HepG2 (cell line): ENCODE measurements around the gene ZNF783. TPM values are rescaled to one million over a fixed set of nuclear protein-coding genes. Genes with fewer than 3 reads are reported as not detected.

Experiments
- ATAC-seq: fragments of 200-7000 bp; cut with Tn5 transposase; 3 replicates; pipeline ENCODE4 v1.9.1; 2020; ENCODE audit warnings: mild to moderate bottlenecking, moderate library complexity
- BruUV-seq: library from RNA; stranded (reverse); fragments of 400-500 nt; replicated peaks from 2 replicates; lab custom pipeline; 2021; lab: Mats Ljungman, UMichigan
- CTCF ChIA-PET: fragments of 300-600 bp; formaldehyde crosslinking; extraction: SDS; loops from one replicate; lab custom pipeline; 2021; ENCODE audit warnings: low total read pairs, inconsistent platforms, low intra/inter-chr PET ratio; lab: Yijun Ruan, JAX
- POLR2A ChIA-PET: fragments of 350-600 bp; sonication (Branson Sonifier 250); formaldehyde crosslinking; loops from one replicate; lab custom pipeline; 2020; ENCODE audit warnings: antibody characterized with exemption, inconsistent platforms; lab: Yijun Ruan, JAX
- DNase-seq: peaks from one replicate; pipeline ENCODE4 v3.0.0-alpha.2; 2015; ENCODE audit warnings: low spot score
- FAIRE-seq: peaks from 3 replicates; lab custom pipeline; 2011; peaks lifted over from hg19 to GRCh38; lab: Jason Lieb, UNC
- H2AFZ ChIP-seq: one replicate; pipeline ENCODE4 v1.6.1; 2011; ENCODE audit warnings: low read length, inconsistent platforms
- H3K27ac ChIP-seq: fragments of 300-600 bp; 3 replicates; pipeline ENCODE4 v1.8.0; 2011; ENCODE audit warnings: mixed run types, mild to moderate bottlenecking, mixed read lengths, low read length, inconsistent platforms; ENCODE audit not compliant: insufficient read depth; ENCODE audit errors: extremely low read length
- H3K27me3 ChIP-seq, 2 experiments: fragments of 200-600 bp in 1 of 2; 2 replicates in 1 of 2; 3 replicates in 1 of 2; pipeline versions ENCODE4 v1.6.0 to v1.8.0; 2011; ENCODE audit warnings: low read length in 2 of 2, mild to moderate bottlenecking in 2 of 2, moderate library complexity in 2 of 2, inconsistent platforms in 1 of 2; ENCODE audit not compliant: insufficient read depth in 2 of 2, control insufficient read depth in 1 of 2
- H3K36me3 ChIP-seq, 2 experiments: fragments of 200-600 bp in 1 of 2; replicated peaks in 1 of 2; 2 replicates in 1 of 2; 3 replicates in 1 of 2; pipeline versions ENCODE4 v1.5.1 to v1.8.0; 2011; ENCODE audit warnings: low read length in 2 of 2, inconsistent platforms in 1 of 2; ENCODE audit not compliant: insufficient read depth in 2 of 2, control insufficient read depth in 1 of 2
- H3K4me1 ChIP-seq: 2 replicates; pipeline ENCODE4 v1.5.1; 2012; ENCODE audit warnings: low read length, inconsistent platforms; ENCODE audit not compliant: insufficient read depth
- H3K4me2 ChIP-seq: 2 replicates; pipeline ENCODE4 v1.6.0; 2011; ENCODE audit warnings: low read depth, low read length, inconsistent platforms
- H3K4me3 ChIP-seq, 3 experiments: fragments of 200-600 bp in 1 of 3; sonication (generic), shearing (Covaris generic) in 1 of 3; replicated peaks in 1 of 3; 2 replicates each; pipeline ENCODE4 v1.5.1; 2011 to 2016; ENCODE audit warnings: low read length in 3 of 3, inconsistent platforms in 2 of 3, low read depth in 2 of 3, mild to moderate bottlenecking in 2 of 3, control low read depth in 1 of 3, mixed read lengths in 1 of 3; ENCODE audit not compliant: insufficient read depth in 1 of 3
- H3K79me2 ChIP-seq: one replicate; pipeline ENCODE4 v1.6.1; 2011; ENCODE audit warnings: low read length, inconsistent platforms; ENCODE audit not compliant: insufficient read depth
- H3K9ac ChIP-seq: 2 replicates; pipeline ENCODE4 v1.6.0; 2011; ENCODE audit warnings: mild to moderate bottlenecking, low read depth, low read length, inconsistent platforms; ENCODE audit not compliant: insufficient read depth
- H3K9me3 ChIP-seq: 2 replicates; pipeline ENCODE4 v1.5.1; 2012; ENCODE audit warnings: mild to moderate bottlenecking, low read length
- H4K20me1 ChIP-seq: 2 replicates; pipeline ENCODE4 v1.6.0; 2011; ENCODE audit warnings: inconsistent platforms, mild to moderate bottlenecking, low read length, moderate library complexity; ENCODE audit not compliant: insufficient read depth
- CEBPB ChIP-seq: IDR thresholded peaks from 2 replicates; pipeline ENCODE4 v1.6.1; 2011; ENCODE audit warnings: low read depth, low read length, improper control_type of control experiment, borderline replicate concordance
- HNRNPK ChIP-seq: fragments of 200-400 bp; formaldehyde crosslinking; IDR thresholded peaks from 2 replicates; pipeline ENCODE4 v1.6.1; 2018; ENCODE audit warnings: low read length, low read depth, moderate library complexity, mild to moderate bottlenecking; ENCODE audit not compliant: poor library complexity, severe bottlenecking
- KDM3A ChIP-seq: IDR thresholded peaks from 2 replicates; pipeline ENCODE4 v1.6.1; 2018; ENCODE audit warnings: low read depth, missing compliant biosample characterization
- NFIC ChIP-seq: IDR thresholded peaks from 2 replicates; pipeline ENCODE4 v1.6.1; 2012; ENCODE audit warnings: mild to moderate bottlenecking, low read length, inconsistent platforms
- WGBS: methylation state at CpG from one replicate; pipeline ENCODE4 v1.1.6; 2017; ENCODE audit warnings: low lambda C conversion rate; 5-methylcytosine and 5-hydroxymethylcytosine counted together
- in situ Hi-C: cut with HindIII; loops from 2 replicates; pipeline ENCODE4 v1.10.0; 2017; ENCODE audit warnings: low pct_unique_long_range_greater_than_20kb; ENCODE audit not compliant: extremely low pct_ligation_motif_present
- intact Hi-C: fragments of 100-400 bp; cut with micrococcal nuclease; formaldehyde crosslinking; loops from one replicate; pipeline ENCODE4 v1.10.0; 2022; ENCODE audit not compliant: unreplicated experiment
- polyA plus RNA-seq, 8 experiments: library from polyadenylated mRNA; depleted of rRNA in 3 of 8; stranded (reverse) in 7 of 8; unstranded in 1 of 8; fragments of >200 nt; fragmentation: Illumina TruSeq in 4 of 8; extraction: Trizol in 4 of 8; gene quantifications; 2 replicates each; pipeline versions ENCODE4 v1.2.1 to v1.2.3, GENCODE V29; 2011 to 2016; ENCODE audit warnings: low read depth in 4 of 8, missing spikeins in 1 of 8, mixed read lengths in 1 of 8; ENCODE audit not compliant: insufficient read depth in 1 of 8
- total RNA-seq, 5 experiments: library from RNA; depleted of rRNA; stranded (reverse); fragments of >200 nt; fragmentation: Illumina TruSeq; extraction: Trizol; gene quantifications; 2 replicates each; pipeline ENCODE4 v1.2.3, GENCODE V29; 2016; ENCODE audit warnings: low read depth in 1 of 5
- TF ChIP-seq, protein P1 (sequence below), 2 experiments: fragments of 450-650 bp in 1 of 2; sonication (generic) in 1 of 2; formaldehyde crosslinking in 1 of 2; IDR thresholded peaks; 2 replicates each; pipeline versions ENCODE4 v1.6.1 to v1.8.0; 2016 to 2022; ENCODE audit warnings: antibody characterized with exemption in 1 of 2, mild to moderate bottlenecking in 1 of 2, missing genetic modification reagents in 1 of 2

ZNF783 gene
- total and polyA plus RNA-seq, 2 of the 13 experiments (the other 11 are each of a cell fraction or from before 2014, with no cell fraction given) = 4.1 to 5.2 TPM

DNA sequence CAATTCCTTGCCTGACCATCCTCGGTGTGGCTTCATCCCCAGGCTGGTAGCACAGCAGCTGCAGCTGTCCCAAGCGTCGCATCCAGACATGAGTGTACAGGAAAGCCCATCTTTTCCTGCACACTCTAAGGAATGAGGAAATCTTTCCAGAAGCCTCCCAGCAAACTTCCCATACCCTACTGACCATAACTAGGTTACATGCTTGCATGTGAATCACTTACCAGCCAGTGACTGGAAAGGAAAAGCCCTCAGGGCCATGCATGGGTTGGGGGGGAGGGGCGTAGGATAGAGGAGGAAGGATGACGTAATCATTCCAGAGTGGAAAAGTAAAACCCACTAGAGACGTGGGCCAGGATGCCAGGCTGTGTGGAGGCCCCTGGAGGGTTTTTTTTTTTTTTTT lies 41.5 kb upstream of the ZNF783 start (continued):
- TF ChIP-seq, protein P1, sequence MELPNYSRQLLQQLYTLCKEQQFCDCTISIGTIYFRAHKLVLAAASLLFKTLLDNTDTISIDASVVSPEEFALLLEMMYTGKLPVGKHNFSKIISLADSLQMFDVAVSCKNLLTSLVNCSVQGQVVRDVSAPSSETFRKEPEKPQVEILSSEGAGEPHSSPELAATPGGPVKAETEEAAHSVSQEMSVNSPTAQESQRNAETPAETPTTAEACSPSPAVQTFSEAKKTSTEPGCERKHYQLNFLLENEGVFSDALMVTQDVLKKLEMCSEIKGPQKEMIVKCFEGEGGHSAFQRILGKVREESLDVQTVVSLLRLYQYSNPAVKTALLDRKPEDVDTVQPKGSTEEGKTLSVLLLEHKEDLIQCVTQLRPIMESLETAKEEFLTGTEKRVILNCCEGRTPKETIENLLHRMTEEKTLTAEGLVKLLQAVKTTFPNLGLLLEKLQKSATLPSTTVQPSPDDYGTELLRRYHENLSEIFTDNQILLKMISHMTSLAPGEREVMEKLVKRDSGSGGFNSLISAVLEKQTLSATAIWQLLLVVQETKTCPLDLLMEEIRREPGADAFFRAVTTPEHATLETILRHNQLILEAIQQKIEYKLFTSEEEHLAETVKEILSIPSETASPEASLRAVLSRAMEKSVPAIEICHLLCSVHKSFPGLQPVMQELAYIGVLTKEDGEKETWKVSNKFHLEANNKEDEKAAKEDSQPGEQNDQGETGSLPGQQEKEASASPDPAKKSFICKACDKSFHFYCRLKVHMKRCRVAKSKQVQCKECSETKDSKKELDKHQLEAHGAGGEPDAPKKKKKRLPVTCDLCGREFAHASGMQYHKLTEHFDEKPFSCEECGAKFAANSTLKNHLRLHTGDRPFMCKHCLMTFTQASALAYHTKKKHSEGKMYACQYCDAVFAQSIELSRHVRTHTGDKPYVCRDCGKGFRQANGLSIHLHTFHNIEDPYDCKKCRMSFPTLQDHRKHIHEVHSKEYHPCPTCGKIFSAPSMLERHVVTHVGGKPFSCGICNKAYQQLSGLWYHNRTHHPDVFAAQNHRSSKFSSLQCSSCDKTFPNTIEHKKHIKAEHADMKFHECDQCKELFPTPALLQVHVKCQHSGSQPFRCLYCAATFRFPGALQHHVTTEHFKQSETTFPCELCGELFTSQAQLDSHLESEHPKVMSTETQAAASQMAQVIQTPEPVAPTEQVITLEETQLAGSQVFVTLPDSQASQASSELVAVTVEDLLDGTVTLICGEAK (IDR thresholded peaks at IDR 0.05) = no peak
- TF ChIP-seq, protein P1 (CRISPR knock-in tag; IDR thresholded peaks at IDR 0.05) = no peak
- TF ChIP-seq CEBPB = 0 out of 2 replicates have a peak, but pooled peaks have one; percentile 9

DNA sequence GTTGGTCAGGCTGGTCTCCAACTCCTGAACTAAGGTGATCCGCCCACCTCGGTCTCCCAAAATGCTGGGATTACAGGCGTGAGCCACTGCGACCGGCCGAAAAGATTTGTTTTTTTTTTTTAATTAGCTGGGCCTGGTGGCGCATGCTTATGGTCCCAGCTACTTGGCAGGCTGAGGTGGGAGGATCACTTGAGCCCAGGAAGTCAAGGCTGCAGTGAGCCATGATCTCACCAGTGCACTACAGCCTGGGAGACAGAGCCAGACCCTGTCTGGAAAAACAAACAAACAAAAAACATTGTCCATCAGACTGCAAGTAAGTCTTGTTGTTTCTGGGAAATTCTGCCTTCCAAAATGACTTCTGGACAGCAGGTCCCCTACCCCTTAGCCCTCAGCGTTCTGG lies 38.8 kb upstream of the ZNF783 start:
- H3K79me2 ChIP-seq = no peaks in the 10 kb centered on the region
- H3K27ac ChIP-seq = no peak overlapping the region
- H3K9me3 ChIP-seq = no peaks in the 10 kb centered on the region
- ATAC-seq (no peak), FAIRE-seq (no peak), DNase-seq (no peak)
- no peak overlapping the region for H3K4me3 ChIP-seq
- no peaks in the 10 kb centered on the region for H3K27me3 ChIP-seq
- H4K20me1 ChIP-seq = no peaks in the 10 kb centered on the region
- H3K36me3 ChIP-seq = peaks cover 11 to 52% of the 10 kb centered on the region in 2 experiments; a peak in 4 of 5 replicates
- intact Hi-C loops (no loop called here), in situ Hi-C loops (no loop called here)
- no peak overlapping the region for H2AFZ ChIP-seq
- TF ChIP-seq HNRNPK (no peak), NFIC (no peak), KDM3A (CRISPR knock-in tag) (no peak)
- ChIA-PET POLR2A (no interaction called here), CTCF (no interaction called here)
- no peak overlapping the region for H3K9ac ChIP-seq
- peaks cover 9% of the 10 kb centered on the region for H3K4me1 ChIP-seq
- BruUV-seq = no TSS peak
- WGBS = 99% methylated on average over 8 of the region's 8 CpGs
- no peak overlapping the region for H3K4me2 ChIP-seq
